ENCODE measurements around the gene SYCP2. TPM values are rescaled to one million over a fixed set of nuclear protein-coding genes. Genes with fewer than 3 reads are reported as not detected.

SYCP2 gene
- total and polyA plus RNA-seq, 2 of the 8 experiments (the other 6 are each of a cell fraction or from before 2014, with no cell fraction given) = 0.02 to 0.50 TPM

- TF ChIP-seq BRCA1 (IDR thresholded peaks at IDR 0.05; ENCODE audit: low read depth, low read length) (no peak), FOSL1 (IDR thresholded peaks at IDR 0.05; ENCODE audit: insufficient read depth, low read depth, low read length) (no peak), YY1 (IDR thresholded peaks at IDR 0.05; ENCODE audit: low read depth, low read length) (no peak), POU5F1 (IDR thresholded peaks at IDR 0.05; ENCODE audit: low read depth, low read length) (no peak), NANOG (IDR thresholded peaks at IDR 0.05; ENCODE audit: insufficient read depth, low read depth, low read length, poor library complexity, severe bottlenecking) (no peak)
- TF ChIP-seq, protein P1, sequence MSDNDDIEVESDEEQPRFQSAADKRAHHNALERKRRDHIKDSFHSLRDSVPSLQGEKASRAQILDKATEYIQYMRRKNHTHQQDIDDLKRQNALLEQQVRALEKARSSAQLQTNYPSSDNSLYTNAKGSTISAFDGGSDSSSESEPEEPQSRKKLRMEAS (IDR thresholded peaks at IDR 0.05) = no peak
- TF ChIP-seq, protein P2, sequence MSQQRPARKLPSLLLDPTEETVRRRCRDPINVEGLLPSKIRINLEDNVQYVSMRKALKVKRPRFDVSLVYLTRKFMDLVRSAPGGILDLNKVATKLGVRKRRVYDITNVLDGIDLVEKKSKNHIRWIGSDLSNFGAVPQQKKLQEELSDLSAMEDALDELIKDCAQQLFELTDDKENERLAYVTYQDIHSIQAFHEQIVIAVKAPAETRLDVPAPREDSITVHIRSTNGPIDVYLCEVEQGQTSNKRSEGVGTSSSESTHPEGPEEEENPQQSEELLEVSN (IDR thresholded peaks at IDR 0.05) = no peak
Measured at GRCh38 chr20:59903621-59904020, 29.8 kb downstream of the SYCP2 start (continued).

Data from H1 (cell line).